ENCODE results near the gene DDX17.

DNA sequence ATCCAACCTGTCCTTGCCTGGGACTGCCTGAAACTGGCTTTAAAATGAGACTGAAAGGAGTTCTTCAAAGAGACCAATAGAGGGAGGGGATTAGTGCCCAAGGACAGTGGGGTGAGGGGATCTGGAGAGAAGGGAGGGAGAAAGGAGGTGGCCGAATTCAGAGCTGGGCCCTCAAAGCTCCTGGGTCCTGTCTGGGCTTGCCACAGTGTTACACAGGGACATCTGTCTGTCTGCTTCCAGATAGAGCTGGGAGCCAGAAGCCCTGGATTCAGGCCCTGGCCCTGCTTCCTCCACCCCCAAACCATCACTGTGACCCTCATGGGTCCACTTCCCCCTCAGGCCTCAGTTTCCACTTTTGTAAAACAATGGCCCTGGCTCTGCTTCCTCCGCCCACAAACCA, 54.7 kb downstream of the DDX17 start:
- TF ChIP-seq IRF2 (CRISPR knock-in tag; IDR thresholded peaks at IDR 0.05; ENCODE audit: borderline replicate concordance, low read depth), result no peak
- TF ChIP-seq, protein P1, sequence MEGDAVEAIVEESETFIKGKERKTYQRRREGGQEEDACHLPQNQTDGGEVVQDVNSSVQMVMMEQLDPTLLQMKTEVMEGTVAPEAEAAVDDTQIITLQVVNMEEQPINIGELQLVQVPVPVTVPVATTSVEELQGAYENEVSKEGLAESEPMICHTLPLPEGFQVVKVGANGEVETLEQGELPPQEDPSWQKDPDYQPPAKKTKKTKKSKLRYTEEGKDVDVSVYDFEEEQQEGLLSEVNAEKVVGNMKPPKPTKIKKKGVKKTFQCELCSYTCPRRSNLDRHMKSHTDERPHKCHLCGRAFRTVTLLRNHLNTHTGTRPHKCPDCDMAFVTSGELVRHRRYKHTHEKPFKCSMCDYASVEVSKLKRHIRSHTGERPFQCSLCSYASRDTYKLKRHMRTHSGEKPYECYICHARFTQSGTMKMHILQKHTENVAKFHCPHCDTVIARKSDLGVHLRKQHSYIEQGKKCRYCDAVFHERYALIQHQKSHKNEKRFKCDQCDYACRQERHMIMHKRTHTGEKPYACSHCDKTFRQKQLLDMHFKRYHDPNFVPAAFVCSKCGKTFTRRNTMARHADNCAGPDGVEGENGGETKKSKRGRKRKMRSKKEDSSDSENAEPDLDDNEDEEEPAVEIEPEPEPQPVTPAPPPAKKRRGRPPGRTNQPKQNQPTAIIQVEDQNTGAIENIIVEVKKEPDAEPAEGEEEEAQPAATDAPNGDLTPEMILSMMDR (IDR thresholded peaks at IDR 0.05), result no peak
- no peak for TF ChIP-seq ZNF232 (CRISPR knock-in tag; IDR thresholded peaks at IDR 0.05)
- no peak for TF ChIP-seq ELF4 (CRISPR knock-in tag; IDR thresholded peaks at IDR 0.05; ENCODE audit: low read depth)
- TF ChIP-seq SMAD3 (CRISPR knock-in tag; IDR thresholded peaks at IDR 0.05; ENCODE audit: borderline replicate concordance), result no peak
- TF ChIP-seq, protein P2, sequence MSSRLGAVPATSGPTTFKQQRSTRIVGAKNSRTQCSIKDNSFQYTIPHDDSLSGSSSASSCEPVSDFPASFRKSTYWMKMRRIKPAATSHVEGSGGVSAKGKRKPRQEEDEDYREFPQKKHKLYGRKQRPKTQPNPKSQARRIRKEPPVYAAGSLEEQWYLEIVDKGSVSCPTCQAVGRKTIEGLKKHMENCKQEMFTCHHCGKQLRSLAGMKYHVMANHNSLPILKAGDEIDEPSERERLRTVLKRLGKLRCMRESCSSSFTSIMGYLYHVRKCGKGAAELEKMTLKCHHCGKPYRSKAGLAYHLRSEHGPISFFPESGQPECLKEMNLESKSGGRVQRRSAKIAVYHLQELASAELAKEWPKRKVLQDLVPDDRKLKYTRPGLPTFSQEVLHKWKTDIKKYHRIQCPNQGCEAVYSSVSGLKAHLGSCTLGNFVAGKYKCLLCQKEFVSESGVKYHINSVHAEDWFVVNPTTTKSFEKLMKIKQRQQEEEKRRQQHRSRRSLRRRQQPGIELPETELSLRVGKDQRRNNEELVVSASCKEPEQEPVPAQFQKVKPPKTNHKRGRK (CRISPR knock-in tag; IDR thresholded peaks at IDR 0.05; ENCODE audit: borderline replicate concordance), result no peak
- TF ChIP-seq, protein P3, sequence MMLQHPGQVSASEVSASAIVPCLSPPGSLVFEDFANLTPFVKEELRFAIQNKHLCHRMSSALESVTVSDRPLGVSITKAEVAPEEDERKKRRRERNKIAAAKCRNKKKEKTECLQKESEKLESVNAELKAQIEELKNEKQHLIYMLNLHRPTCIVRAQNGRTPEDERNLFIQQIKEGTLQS (CRISPR knock-in tag; conservative IDR thresholded peaks at IDR 0.05), result no peak

All from WTC11 (cell line).